Right ventricle myocardium inferior (tissue), 1 donor: ENCODE data around the gene CERT1. TPM values are rescaled to one million over a fixed set of nuclear protein-coding genes. Genes with fewer than 3 reads are reported as not detected.
A peak's percentile ranks its signal among the peaks of the same experiment; 100 is the strongest.
"Not testable (repeated sequence)": the region's sequence is repeated elsewhere in the genome, so short reads cannot be mapped to it uniquely, and the experiment has no call there.

Experiments used
- ATAC-seq: fragments of 200-7000 bp; cut with Tn5 transposase; one replicate; pipeline ENCODE4 v1.9.1; 2020; ENCODE audit warnings: mild to moderate bottlenecking, moderate library complexity
- DNase-seq: peaks from one replicate; pipeline ENCODE4 v3.0.0; 2021; ENCODE audit errors: missing footprints
- intact Hi-C: fragments of 100-400 bp; cut with DNase I; formaldehyde crosslinking; loops from one replicate; pipeline ENCODE4 v1.11.0; 2022
- total RNA-seq: library from RNA; stranded (reverse); fragmentation: NEBNext Ultra II Directional; extraction: Animal tissue kit (Norgen Biotek cat#: 25700); gene quantifications from one replicate; pipeline ENCODE4 v1.2.1, GENCODE V29; 2021
- donor health status: DM: no; HTN: yes; CAD: no; lungs with severe emphysema.

The CERT1 gene
- total RNA-seq, 1 donor from 2014 or later, result 26.0 TPM

- DNase-seq (no peak), ATAC-seq (no peak)
- intact Hi-C loops, result no loop called here
Observed at GRCh38 chr5:75526070-75526469, 14.6 kb upstream of the CERT1 start.

- DNase-seq (no peak), ATAC-seq (no peak)
- intact Hi-C loops, result no loop called here
Observed at GRCh38 chr5:75525344-75525743, 13.9 kb upstream of the CERT1 start.

- intact Hi-C loops, result no loop called here
- DNase-seq (no peak), ATAC-seq (no peak)
Observed at GRCh38 chr5:75524591-75524990, 13.2 kb upstream of the CERT1 start.

GRCh38 chr5:75524071-75524470, 12.6 kb upstream of the CERT1 start:
- DNase-seq (no peak), ATAC-seq (no peak)
- intact Hi-C loops, result no loop called here

GRCh38 chr5:75523275-75523674, 11.8 kb upstream of the CERT1 start:
- DNase-seq (no peak), ATAC-seq (no peak)
- intact Hi-C loops, result no loop called here

GRCh38 chr5:75522542-75522941, 11.1 kb upstream of the CERT1 start:
- intact Hi-C loops, result no loop called here
- ATAC-seq (no peak), DNase-seq (no peak)

GRCh38 chr5:75522025-75522424, 10.6 kb upstream of the CERT1 start:
- ATAC-seq (no peak), DNase-seq (no peak)
- intact Hi-C loops, result no loop called here

GRCh38 chr5:75521195-75521594, 9.8 kb upstream of the CERT1 start:
- DNase-seq, result no peak
- ATAC-seq, result no peak
- intact Hi-C loops, result no loop called here

GRCh38 chr5:75519761-75520160, 8.3 kb upstream of the CERT1 start:
- ATAC-seq (no peak), DNase-seq (no peak)
- intact Hi-C loops, result no loop called here

- no peak for DNase-seq
- intact Hi-C loops, result loop anchor here (5.0 kb wide), 1 partner anchor 63 kb away; no protein-coding TSS in a partner anchor
- ATAC-seq, result no peak
Observed at GRCh38 chr5:75514323-75514722, 2.9 kb upstream of the CERT1 start.

- DNase-seq (no peak), ATAC-seq (no peak)
- intact Hi-C loops, result loop anchor here (5.0 kb wide), 1 partner anchor 63 kb away; no protein-coding TSS in a partner anchor
Observed at GRCh38 chr5:75513841-75514240, 2.4 kb upstream of the CERT1 start.

- DNase-seq, result no peak
- no peak for ATAC-seq
- intact Hi-C loops, result loop anchor here (5.0 kb wide), 1 partner anchor 65 kb away; no protein-coding TSS in a partner anchor
Observed at GRCh38 chr5:75512383-75513074, 1.1 kb upstream of the CERT1 start.

- DNase-seq (peak; percentile 71), ATAC-seq (peak; percentile 67)
- intact Hi-C loops, result loop anchor here (5.0 kb wide), 1 partner anchor 66 kb away; no protein-coding TSS in a partner anchor
Observed at GRCh38 chr5:75510836-75511434, 494 bp downstream of the CERT1 start.

- ATAC-seq, result peak; percentile 15
- intact Hi-C loops, result loop anchor here (5.0 kb wide), 1 partner anchor 67 kb away; no protein-coding TSS in a partner anchor
- no peak for DNase-seq
Observed at GRCh38 chr5:75510417-75510835, 1.0 kb downstream of the CERT1 start.

GRCh38 chr5:75509956-75510355, 1.5 kb downstream of the CERT1 start:
- no peak for DNase-seq
- ATAC-seq, result no peak
- intact Hi-C loops, result loop anchor here (5.0 kb wide), 2 partner anchors 67 to 173 kb away; partner anchors contain the start of gene HMGCR

GRCh38 chr5:75509546-75509945, 1.9 kb downstream of the CERT1 start:
- no peak for DNase-seq
- ATAC-seq, result no peak
- intact Hi-C loops, result loop anchor here (5.0 kb wide), 1 partner anchor 172 kb away; the partner anchor contains the start of gene HMGCR

- DNase-seq (no peak), ATAC-seq (no peak)
- intact Hi-C loops, result loop anchor here (5.0 kb wide), 1 partner anchor 171 kb away; the partner anchor contains the start of gene HMGCR
Observed at GRCh38 chr5:75507841-75508240, 3.6 kb downstream of the CERT1 start.

GRCh38 chr5:75505112-75505511, 6.3 kb downstream of the CERT1 start:
- intact Hi-C loops, result loop anchor here (5.0 kb wide), 1 partner anchor 168 kb away; the partner anchor contains the start of gene HMGCR
- ATAC-seq, DNase-seq: not testable (repeated sequence)

- DNase-seq, result peak; percentile 49
Observed at GRCh38 chr5:75498875-75499274, 12.6 kb downstream of the CERT1 start.

GRCh38 chr5:75498208-75498777, 13.1 kb downstream of the CERT1 start:
- ATAC-seq, result no peak
- peak; percentile 53 for DNase-seq
- intact Hi-C loops, result no loop called here

More at GRCh38 chr5:75498875-75499274, 12.6 kb downstream of the CERT1 start:
- intact Hi-C loops, ATAC-seq: not testable (repeated sequence)
